GM23248 (cell line): Measurements from ENCODE around the gene DYNLRB2. TPM values are rescaled to one million over a fixed set of nuclear protein-coding genes. Genes with fewer than 3 reads are reported as not detected.

ENCODE experiments used
- DNase-seq: peaks from one replicate; pipeline ENCODE4 v3.0.0-alpha.2; 2015
- H2AFZ ChIP-seq: fragments of 200-600 bp; sonication (generic); 2 replicates; pipeline ENCODE4 v1.6.1; 2016; ENCODE audit warnings: antibody characterized with exemption
- H3F3A ChIP-seq: fragments of 200-600 bp; sonication (generic); 2 replicates; pipeline ENCODE4 v1.6.1; 2016; ENCODE audit warnings: mild to moderate bottlenecking, antibody characterized with exemption, mixed run types; ENCODE audit not compliant: insufficient read depth
- H3K27ac ChIP-seq: fragments of 200-600 bp; sonication (generic); 2 replicates; pipeline ENCODE4 v1.5.1; 2016; ENCODE audit warnings: mild to moderate bottlenecking
- H3K27me3 ChIP-seq: fragments of 200-600 bp; sonication (generic); replicated peaks from 2 replicates; pipeline ENCODE4 v1.6.1; 2016; ENCODE audit warnings: mild to moderate bottlenecking; ENCODE audit not compliant: insufficient read depth
- H3K36me3 ChIP-seq: fragments of 200-600 bp; sonication (generic); 2 replicates; pipeline ENCODE4 v1.6.1; 2016; ENCODE audit warnings: low read depth, mild to moderate bottlenecking
- H3K4me1 ChIP-seq: fragments of 200-600 bp; sonication (generic); 2 replicates; pipeline ENCODE4 v1.6.1; 2016; ENCODE audit warnings: mild to moderate bottlenecking; ENCODE audit not compliant: insufficient read depth
- H3K4me2 ChIP-seq: fragments of 200-600 bp; sonication (generic); one replicate; pipeline ENCODE4 v1.6.1; 2016; ENCODE audit warnings: mild to moderate bottlenecking; ENCODE audit not compliant: unreplicated experiment
- H3K4me3 ChIP-seq: fragments of 200-600 bp; sonication (generic); 2 replicates; pipeline ENCODE4 v1.5.1; 2016; ENCODE audit warnings: mild to moderate bottlenecking
- H3K79me2 ChIP-seq: fragments of 200-600 bp; sonication (generic); 2 replicates; pipeline ENCODE4 v1.6.1; 2016; ENCODE audit warnings: mild to moderate bottlenecking; ENCODE audit not compliant: insufficient read depth
- H3K9ac ChIP-seq: fragments of 200-600 bp; sonication (generic); 2 replicates; pipeline ENCODE4 v1.6.1; 2016; ENCODE audit warnings: mild to moderate bottlenecking
- H3K9me2 ChIP-seq: fragments of 200-600 bp; sonication (generic); 2 replicates; pipeline ENCODE4 v1.6.1; 2016; ENCODE audit warnings: mixed run types, mild to moderate bottlenecking, moderate library complexity; ENCODE audit not compliant: insufficient read depth
- H3K9me3 ChIP-seq: fragments of 200-600 bp; sonication (generic); one replicate; pipeline ENCODE4 v1.6.1; 2017; ENCODE audit warnings: low read depth
- H4K20me1 ChIP-seq: fragments of 200-600 bp; sonication (generic); 2 replicates; pipeline ENCODE4 v1.6.0; 2016; ENCODE audit not compliant: insufficient read depth
- EZH2 ChIP-seq: fragments of 200-600 bp; sonication (generic); IDR thresholded peaks from 2 replicates; pipeline ENCODE4 v1.6.1; 2018; ENCODE audit warnings: antibody characterized with exemption, mild to moderate bottlenecking; ENCODE audit not compliant: insufficient read depth, poor library complexity, severe bottlenecking
- EZH2phosphoT487 ChIP-seq: fragments of 200-600 bp; sonication (generic); IDR thresholded peaks from 2 replicates; pipeline ENCODE4 v1.6.1; 2018; ENCODE audit warnings: antibody characterized with exemption, moderate library complexity, mild to moderate bottlenecking, low read depth; ENCODE audit not compliant: insufficient read depth
- WGBS, 2 experiments: methylation state at CpG; one replicate each; pipeline ENCODE4 v1.1.6; 2015 to 2017; ENCODE audit warnings: low lambda C conversion rate in 2 of 2, low coverage in 1 of 2; ENCODE audit errors: missing lambda C conversion rate in 2 of 2; 5-methylcytosine and 5-hydroxymethylcytosine counted together
- in situ Hi-C: fragments of 300-500 bp; cut with MboI; formaldehyde crosslinking; loops from 2 replicates; pipeline ENCODE4 v1.15.0; 2020
- polyA plus RNA-seq: library from polyadenylated mRNA; unstranded; fragments of >200 nt; fragmentation: Nextera tagmentation; extraction: Ambion mirVana; gene quantifications from 2 replicates; pipeline ENCODE4 v1.2.1, GENCODE V29; 2016
- total RNA-seq: library from RNA; depleted of rRNA; stranded (reverse); fragments of >200 nt; shearing (Covaris generic); gene quantifications from 2 replicates; pipeline ENCODE4 v1.2.3, GENCODE V29; 2014; rRNA removed

Gene DYNLRB2
- not detected in 2 replicates for total RNA-seq
- polyA plus RNA-seq = 1.1 TPM in 1 of 2 replicates, not detected in the other

GRCh38 chr16:80540516-80541305, at the start of gene DYNLRB2:
Gene DYNLRB2 (plus strand): TSS chr16:80540993. CDS start chr16:80541077, 84 bp downstream.
- Histone ChIP-seq H3K79me2 (no peaks in the 10 kb centered on the region), H3K9me3 (no peaks in the 10 kb centered on the region), H4K20me1 (no peaks in the 10 kb centered on the region), H3K9ac (peak within 1 kb of the TSS; percentile 94), H3F3A (no peaks in the 10 kb centered on the region), H3K4me2 (peak within 1 kb of the TSS; percentile 68), H3K27ac (peak within 1 kb of the TSS; percentile 61), H3K36me3 (no peaks in the 10 kb centered on the region), H3K9me2 (0 out of 2 replicates have a peak, but pooled peaks cover 5% of the 10 kb centered on the region), H3K4me3 (peak within 1 kb of the TSS; percentile 91), H3K27me3 (no peaks in the 10 kb centered on the region), H2AFZ (peak within 1 kb of the TSS; percentile 99), H3K4me1 (no peaks in the 10 kb centered on the region; the same call in 1 of the 2 replicates)
- DNase-seq = peak; percentile 98
- TF ChIP-seq EZH2phosphoT487 (no peak), EZH2 (no peak)
- in situ Hi-C loops = no loop called here
- WGBS, 2 experiments = 2 to 3% methylated on average over 55 of the region's 55 CpGs

- H3K9me2 ChIP-seq = no peaks in the 10 kb centered on the region
- H3K4me3 ChIP-seq = no peak overlapping the region
- no peak overlapping the region for H3K4me2 ChIP-seq
- TF ChIP-seq EZH2phosphoT487 (no peak), EZH2 (no peak)
- in situ Hi-C loops = no loop called here
- no peaks in the 10 kb centered on the region for H3K27me3 ChIP-seq
- H3K79me2 ChIP-seq = no peaks in the 10 kb centered on the region
- 42 to 46% methylated on average over 11 of the region's 11 CpGs for WGBS, 2 experiments
- DNase-seq = no peak
- H3K36me3 ChIP-seq = no peaks in the 10 kb centered on the region
- H3F3A ChIP-seq = no peaks in the 10 kb centered on the region
- no peak overlapping the region for H3K9ac ChIP-seq
- H4K20me1 ChIP-seq = no peaks in the 10 kb centered on the region
- H2AFZ ChIP-seq = no peak overlapping the region
- no peaks in the 10 kb centered on the region for H3K9me3 ChIP-seq
- no peak overlapping the region for H3K27ac ChIP-seq
- no peaks in the 10 kb centered on the region for H3K4me1 ChIP-seq
These were observed 40.5 kb upstream of the DYNLRB2 start for GRCh38 chr16:80500116-80500859.

GRCh38 chr16:80500961-80501525, 39.8 kb upstream of the DYNLRB2 start:
- Histone ChIP-seq H3K4me2 (no peak overlapping the region), H3F3A (no peaks in the 10 kb centered on the region), H2AFZ (no peak overlapping the region), H3K27me3 (no peaks in the 10 kb centered on the region), H3K9ac (no peak overlapping the region), H3K9me2 (no peaks in the 10 kb centered on the region), H3K36me3 (no peaks in the 10 kb centered on the region), H3K27ac (no peak overlapping the region), H3K4me1 (no peaks in the 10 kb centered on the region), H3K4me3 (no peak overlapping the region), H3K9me3 (no peaks in the 10 kb centered on the region), H4K20me1 (no peaks in the 10 kb centered on the region), H3K79me2 (no peaks in the 10 kb centered on the region)
- in situ Hi-C loops = no loop called here
- no peak for TF ChIP-seq EZH2
- TF ChIP-seq EZH2phosphoT487 = no peak
- 49 to 54% methylated on average over 3 of the region's 3 CpGs for WGBS, 2 experiments
- no peak for DNase-seq

- WGBS, 2 experiments = 34 to 39% methylated on average over 2 of the region's 2 CpGs
- H3K27me3 ChIP-seq = no peaks in the 10 kb centered on the region
- no peaks in the 10 kb centered on the region for H3K79me2 ChIP-seq
- in situ Hi-C loops = no loop called here
- no peaks in the 10 kb centered on the region for H3F3A ChIP-seq
- H3K9me2 ChIP-seq = no peaks in the 10 kb centered on the region
- TF ChIP-seq EZH2phosphoT487 (no peak), EZH2 (no peak)
- no peak for DNase-seq
- H3K9me3 ChIP-seq = no peaks in the 10 kb centered on the region
- H3K9ac ChIP-seq = no peak overlapping the region
- H2AFZ ChIP-seq = no peak overlapping the region
- no peak overlapping the region for H3K4me2 ChIP-seq
- no peaks in the 10 kb centered on the region for H3K4me1 ChIP-seq
- no peaks in the 10 kb centered on the region for H3K36me3 ChIP-seq
- no peak overlapping the region for H3K27ac ChIP-seq
- H4K20me1 ChIP-seq = no peaks in the 10 kb centered on the region
- H3K4me3 ChIP-seq = no peak overlapping the region
These were observed 37.7 kb upstream of the DYNLRB2 start for GRCh38 chr16:80503107-80503506.
